Measurements from ENCODE around the gene TMEM198.

The TMEM198 gene

GRCh38 chr2:219520079-219520478 lies 23.7 kb upstream of the TMEM198 start:
- DNase-seq, result peak; percentile 80
- Histone ChIP-seq H3K4me3 (ENCODE audit: low read depth, low read length) (no peak overlapping the region; the same call in 1 of the 2 replicates), H3K9me3 (ENCODE audit: severe bottlenecking) (no peaks in the 10 kb centered on the region), H3K36me3 (no peaks in the 10 kb centered on the region; the same call in none of the 2 replicates), H3K27ac (peak overlapping the region; percentile 98), H3K27me3 (ENCODE audit: insufficient read depth, low read depth, severe bottlenecking) (no peaks in the 10 kb centered on the region)
- TF ChIP-seq CTCF (IDR thresholded peaks at IDR 0.05; ENCODE audit: low read depth, low read length), result no peak

- peak; percentile 81 for TF ChIP-seq CTCF (IDR thresholded peaks at IDR 0.05; ENCODE audit: low read depth, low read length)
- no peaks in the 10 kb centered on the region for H3K9me3 ChIP-seq (ENCODE audit: severe bottlenecking)
- H3K36me3 ChIP-seq, result no peaks in the 10 kb centered on the region; the same call in none of the 2 replicates
- no peaks in the 10 kb centered on the region for H3K27me3 ChIP-seq (ENCODE audit: insufficient read depth, low read depth, severe bottlenecking)
- H3K27ac ChIP-seq, result peak overlapping the region; percentile 98
- peak overlapping the region; percentile 41 for H3K4me3 ChIP-seq (ENCODE audit: low read depth, low read length)
- DNase-seq, result peak; percentile 98
Measured at GRCh38 chr2:219521066-219521880, 22.6 kb upstream of the TMEM198 start.

GRCh38 chr2:219522111-219523030 lies 21.5 kb upstream of the TMEM198 start:
- DNase-seq, result peak; percentile 91
- Histone ChIP-seq H3K4me3 (ENCODE audit: low read depth, low read length) (peak overlapping the region; percentile 43), H3K36me3 (no peaks in the 10 kb centered on the region; the same call in none of the 2 replicates), H3K9me3 (ENCODE audit: severe bottlenecking) (no peaks in the 10 kb centered on the region), H3K27me3 (ENCODE audit: insufficient read depth, low read depth, severe bottlenecking) (no peaks in the 10 kb centered on the region), H3K27ac (peak overlapping the region; percentile 96)
- TF ChIP-seq CTCF (IDR thresholded peaks at IDR 0.05; ENCODE audit: low read depth, low read length), result no peak

GRCh38 chr2:219523031-219523671 lies 20.7 kb upstream of the TMEM198 start:
- TF ChIP-seq CTCF (IDR thresholded peaks at IDR 0.05; ENCODE audit: low read depth, low read length), result peak; percentile 72
- Histone ChIP-seq H3K9me3 (ENCODE audit: severe bottlenecking) (no peaks in the 10 kb centered on the region), H3K4me3 (ENCODE audit: low read depth, low read length) (peak overlapping the region; percentile 43), H3K27ac (peak overlapping the region; percentile 96), H3K36me3 (no peaks in the 10 kb centered on the region; the same call in none of the 2 replicates), H3K27me3 (ENCODE audit: insufficient read depth, low read depth, severe bottlenecking) (no peaks in the 10 kb centered on the region)
- peak; percentile 77 for DNase-seq

- Histone ChIP-seq H3K27ac (peak overlapping the region; percentile 96), H3K36me3 (no peaks in the 10 kb centered on the region; the same call in 1 of the 2 replicates), H3K27me3 (ENCODE audit: insufficient read depth, low read depth, severe bottlenecking) (no peaks in the 10 kb centered on the region), H3K9me3 (ENCODE audit: severe bottlenecking) (no peaks in the 10 kb centered on the region), H3K4me3 (ENCODE audit: low read depth, low read length) (no peak overlapping the region)
- no peak for DNase-seq
- no peak for TF ChIP-seq CTCF (IDR thresholded peaks at IDR 0.05; ENCODE audit: low read depth, low read length)
Measured at GRCh38 chr2:219524817-219525216, 19.0 kb upstream of the TMEM198 start.
